Fibroblast of skin of right quadriceps (primary cell): ENCODE data around the gene HSH2D.

ENCODE experiments used
- DNase-seq: peaks from one replicate; pipeline ENCODE4 v3.0.0-alpha.2; 2013

Gene HSH2D

DNA sequence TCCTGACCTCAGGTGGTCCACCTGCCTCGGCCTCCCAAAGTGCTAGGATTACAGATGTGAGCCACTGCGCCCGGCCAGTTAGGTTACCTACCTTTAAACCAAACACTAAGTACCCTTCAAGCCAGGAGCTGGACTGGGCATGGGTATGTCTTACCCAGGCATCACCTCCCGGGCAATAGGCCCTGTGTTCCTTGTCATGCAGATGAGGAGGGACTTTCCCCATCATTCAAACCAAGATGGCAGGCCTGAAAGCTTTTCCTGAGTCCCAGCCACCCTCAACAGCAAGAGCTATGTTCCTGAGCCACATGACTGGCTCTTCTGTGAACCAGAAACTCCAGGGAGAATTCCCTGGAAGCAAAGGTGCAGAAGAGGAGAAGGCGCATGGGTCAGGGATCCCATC, 22.3 kb upstream of the HSH2D start:
- no peak for DNase-seq

GRCh38 chr19:16121967-16122366, 21.5 kb upstream of the HSH2D start:
- no peak for DNase-seq

GRCh38 chr19:16124953-16125352, 18.5 kb upstream of the HSH2D start:
- DNase-seq, result no peak

GRCh38 chr19:16125737-16126495, 17.6 kb upstream of the HSH2D start:
- DNase-seq, result no peak

DNA sequence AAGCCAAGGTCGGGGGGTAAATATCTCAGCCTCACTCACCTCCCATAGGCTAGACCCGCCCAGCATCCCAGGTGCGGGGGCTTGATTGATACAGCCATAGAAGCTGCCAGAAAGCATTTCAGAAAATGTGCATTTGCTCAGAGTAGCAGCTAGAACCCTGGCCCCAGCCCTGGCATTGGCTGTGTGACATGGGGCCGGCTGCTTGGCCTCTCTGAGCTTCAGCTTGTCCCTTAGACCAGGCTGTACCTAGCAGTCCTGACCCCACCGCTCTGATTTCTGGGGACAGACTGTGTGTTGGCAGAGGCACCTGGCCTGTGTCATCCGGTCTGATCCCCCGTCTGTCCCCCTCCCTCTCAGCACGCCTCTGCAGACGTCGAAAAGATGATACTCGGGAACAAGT, 16.4 kb upstream of the HSH2D start:
- no peak for DNase-seq

GRCh38 chr19:16127776-16128371, 15.6 kb upstream of the HSH2D start:
- no peak for DNase-seq

DNA sequence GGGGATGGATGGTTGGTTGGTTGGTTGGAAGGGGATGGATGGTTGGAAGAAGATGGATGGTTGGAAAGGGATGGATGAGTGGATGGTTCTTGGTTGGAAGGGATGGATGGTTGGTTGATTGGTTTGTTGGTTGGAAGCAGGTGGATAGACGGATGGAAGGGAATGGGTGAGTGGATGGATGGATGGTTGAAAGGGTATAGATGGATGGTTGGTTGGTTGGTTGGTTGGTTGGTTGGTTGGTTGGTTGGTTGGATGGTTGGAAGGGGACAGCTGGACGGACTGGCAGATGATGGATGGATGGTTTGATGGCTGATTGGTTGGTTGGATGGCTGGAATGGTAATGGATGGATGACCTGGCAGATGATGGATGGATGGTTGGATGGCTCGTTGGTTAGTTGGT, 11.8 kb upstream of the HSH2D start:
- no peak for DNase-seq

DNA sequence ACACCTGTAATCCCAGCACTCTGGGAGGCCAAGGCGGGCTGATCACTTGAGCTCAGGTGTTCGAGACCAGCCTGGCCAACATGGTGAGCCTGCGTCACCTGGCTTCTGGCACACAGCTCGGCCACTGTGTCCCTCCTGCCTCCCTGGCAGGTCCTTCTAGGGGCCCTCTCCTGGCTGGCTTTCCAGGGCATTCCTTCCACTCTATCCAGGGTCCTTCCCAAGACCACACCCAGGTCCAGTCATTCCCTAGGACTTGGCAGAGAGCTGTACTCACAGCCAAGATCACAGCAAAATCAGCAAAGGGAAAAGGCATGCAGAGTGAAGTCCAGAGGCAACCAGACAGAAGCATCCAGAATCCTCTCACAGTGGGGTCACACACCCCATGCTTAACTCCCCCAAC, 9.7 kb upstream of the HSH2D start:
- no peak for DNase-seq

DNA sequence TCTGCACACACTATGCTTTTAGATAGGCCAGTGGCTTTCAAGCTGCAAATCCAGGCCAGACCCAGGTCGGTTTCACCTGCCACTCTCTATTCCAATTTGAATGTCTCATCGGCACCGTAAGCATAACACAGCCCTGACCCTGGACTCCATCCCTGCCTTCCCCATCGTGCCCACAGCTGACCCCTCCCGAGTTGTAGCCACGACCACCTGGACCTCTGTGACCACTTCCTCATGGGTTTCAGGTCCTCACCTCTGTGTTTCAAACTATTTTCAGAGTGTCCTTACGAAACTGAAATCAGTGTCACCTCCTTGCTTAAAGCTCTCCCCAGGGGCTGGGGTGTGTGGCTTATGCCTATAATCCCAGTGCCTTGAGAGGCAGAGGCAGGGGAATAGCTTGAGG, 9.0 kb upstream of the HSH2D start:
- DNase-seq, result no peak

- DNase-seq, result no peak
These were observed 7.9 kb upstream of the HSH2D start for GRCh38 chr19:16135430-16136127.

DNA sequence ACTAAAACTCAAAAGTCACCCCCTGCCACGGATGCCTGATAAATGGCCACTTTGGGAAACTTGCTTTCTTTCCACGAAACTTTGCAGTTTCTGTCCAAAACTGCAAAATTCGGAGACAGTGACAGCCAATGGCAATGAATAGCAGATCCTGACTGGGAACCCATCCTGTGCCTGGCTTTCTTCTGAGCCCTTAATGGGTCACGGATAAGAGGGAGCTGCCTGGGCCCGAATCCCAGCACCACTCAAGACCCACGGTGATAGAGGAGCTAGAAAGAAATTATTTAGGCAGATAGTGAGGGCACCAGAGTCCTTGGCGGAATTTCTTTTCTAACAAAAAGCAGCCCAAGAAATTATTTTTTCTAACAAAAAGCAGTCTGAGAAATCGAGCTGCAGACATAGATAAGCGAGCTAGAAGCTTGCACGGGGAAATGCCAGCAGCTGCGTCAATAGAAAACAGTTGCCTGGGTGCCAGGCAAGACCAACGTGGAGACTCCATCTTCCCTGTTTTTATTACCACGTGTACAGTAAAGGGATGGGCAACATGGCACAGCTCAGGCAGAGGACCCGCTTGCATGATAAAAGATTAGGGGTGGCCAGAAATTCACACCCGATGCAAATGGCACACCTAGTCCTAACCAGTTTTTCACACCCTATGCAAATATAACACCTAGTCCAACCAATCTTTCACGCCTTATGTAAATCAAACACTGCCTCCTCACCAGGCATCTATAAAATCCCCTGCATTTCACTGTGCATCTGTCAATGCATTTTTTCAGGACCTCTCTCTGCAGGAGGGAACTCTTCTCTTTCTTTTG, 7.1 kb upstream of the HSH2D start:
- DNase-seq, result no peak

GRCh38 chr19:16139752-16140151, 3.7 kb upstream of the HSH2D start:
- DNase-seq, result no peak

DNA sequence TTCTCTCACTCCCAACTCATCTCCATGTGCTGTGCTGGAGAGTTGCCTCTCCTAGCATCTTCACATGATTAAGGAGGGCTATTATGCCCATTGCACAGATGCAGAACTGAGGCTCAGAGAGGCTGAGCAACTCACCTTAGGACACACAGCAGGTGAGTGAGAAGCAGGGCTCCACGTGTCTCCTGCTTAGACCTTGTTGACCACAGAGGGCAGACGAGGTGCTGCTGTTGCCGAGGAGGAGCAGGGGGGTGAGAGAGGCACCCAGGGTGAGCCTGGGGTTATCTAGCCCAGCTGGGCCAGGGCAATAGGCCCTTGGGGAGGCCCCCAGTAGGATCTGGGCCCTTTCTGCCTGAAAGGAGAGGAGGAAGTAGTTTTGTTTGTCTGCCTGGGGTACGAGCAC, 2.4 kb upstream of the HSH2D start:
- no peak for DNase-seq

GRCh38 chr19:16142032-16142580, 1.4 kb upstream of the HSH2D start:
- no peak for DNase-seq

- no peak for DNase-seq
These were observed 714 bp downstream of the HSH2D start for GRCh38 chr19:16144216-16144581.

DNA sequence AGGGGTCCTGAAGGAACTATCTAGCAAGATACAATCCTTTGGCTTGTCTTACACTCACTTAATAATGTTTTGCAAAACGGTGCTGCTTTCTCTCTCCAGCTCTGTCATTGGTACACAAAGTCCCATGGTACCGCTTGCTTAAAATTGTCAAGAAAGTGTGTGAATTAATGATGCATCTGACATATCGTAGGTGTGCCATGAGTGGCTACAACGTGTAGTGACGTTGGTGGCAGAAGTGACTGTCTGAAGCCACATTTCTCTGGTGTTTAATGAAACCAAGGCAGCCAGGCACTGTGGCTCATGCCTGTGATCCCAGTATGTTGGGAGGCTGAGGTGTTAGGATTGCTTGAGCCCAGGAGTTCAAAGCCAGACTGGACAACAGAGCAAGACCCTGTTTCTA, 2.6 kb downstream of the HSH2D start:
- DNase-seq, result no peak

DNA sequence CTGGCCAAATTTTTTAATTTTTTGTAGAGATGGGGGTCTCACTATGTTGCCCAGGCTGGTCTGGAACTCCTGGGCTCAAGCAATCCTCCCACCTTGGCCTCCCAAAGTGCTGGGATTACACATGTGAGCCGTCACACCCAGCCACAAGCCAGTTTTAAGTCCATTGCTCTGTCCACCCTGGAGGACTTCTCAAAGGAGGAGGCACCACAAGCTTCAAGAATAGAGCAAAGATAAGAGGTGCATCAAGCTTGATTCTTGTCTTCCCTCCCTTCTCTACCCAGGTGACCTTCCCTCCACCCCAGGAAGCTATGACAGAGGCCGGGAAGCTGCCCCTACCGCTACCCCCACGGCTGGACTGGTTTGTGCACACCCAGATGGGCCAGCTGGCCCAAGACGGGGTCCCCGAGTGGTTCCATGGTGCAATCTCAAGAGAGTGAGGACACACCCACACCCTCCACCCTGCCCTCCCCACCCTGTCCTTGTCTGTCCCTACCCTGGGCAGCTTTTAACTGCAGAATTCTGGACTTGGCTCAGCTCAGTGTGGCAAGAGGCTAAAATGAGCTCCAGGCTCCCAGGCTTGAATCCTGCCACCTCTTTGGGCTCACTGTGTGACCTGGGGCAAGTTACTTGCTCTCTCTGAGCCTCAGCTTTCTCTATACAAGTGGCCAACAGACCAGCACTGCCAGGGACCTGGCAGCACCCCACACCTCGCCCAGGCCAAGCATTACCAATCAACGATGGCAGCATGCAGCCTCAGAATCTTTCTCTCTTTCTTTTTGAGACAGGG, 5.2 kb downstream of the HSH2D start:
- no peak for DNase-seq

- DNase-seq, result no peak
These were observed 10.3 kb downstream of the HSH2D start for GRCh38 chr19:16153582-16154336.

- DNase-seq, result no peak
These were observed 11.1 kb downstream of the HSH2D start for GRCh38 chr19:16154557-16154956.

DNA sequence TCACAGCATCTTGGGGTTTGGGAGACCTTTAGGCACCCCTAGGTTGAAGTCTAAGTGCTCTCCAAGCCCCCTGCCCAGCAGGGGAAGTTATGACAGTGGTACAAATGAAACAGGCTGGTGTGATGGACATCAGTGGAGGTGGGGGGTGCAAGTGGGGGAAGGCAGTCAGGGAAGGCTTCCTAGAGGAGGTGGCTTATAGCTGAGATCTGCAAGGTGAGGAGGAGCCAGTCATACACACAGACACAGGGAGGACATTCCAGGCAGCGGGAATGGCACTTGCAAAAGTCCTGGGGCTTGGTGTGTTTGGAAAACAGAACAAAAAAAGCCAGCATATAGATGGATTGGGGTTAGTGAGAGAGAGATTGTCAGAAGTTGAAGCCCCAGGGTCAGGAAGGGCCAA, 11.6 kb downstream of the HSH2D start:
- DNase-seq, result no peak

DNA sequence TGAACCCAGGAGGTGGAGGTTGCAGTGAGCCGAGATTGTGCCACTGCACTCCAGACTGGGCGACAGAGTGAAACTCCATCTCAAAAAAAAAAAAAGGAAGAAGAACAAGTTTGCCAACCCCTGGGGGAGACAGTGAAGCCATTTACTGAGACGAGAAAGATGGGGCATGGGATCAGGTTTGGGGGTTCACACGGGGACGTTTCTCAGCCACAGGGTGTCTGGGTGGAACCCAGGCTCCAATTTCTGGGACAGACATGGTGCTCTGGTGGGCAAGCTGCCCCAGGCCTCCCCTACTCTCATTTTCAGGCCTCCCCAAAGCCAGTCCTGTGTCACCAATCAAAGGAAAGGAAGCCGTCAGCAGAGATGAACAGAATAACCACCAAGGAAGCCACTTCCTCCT, 13.4 kb downstream of the HSH2D start:
- no peak for DNase-seq

DNA sequence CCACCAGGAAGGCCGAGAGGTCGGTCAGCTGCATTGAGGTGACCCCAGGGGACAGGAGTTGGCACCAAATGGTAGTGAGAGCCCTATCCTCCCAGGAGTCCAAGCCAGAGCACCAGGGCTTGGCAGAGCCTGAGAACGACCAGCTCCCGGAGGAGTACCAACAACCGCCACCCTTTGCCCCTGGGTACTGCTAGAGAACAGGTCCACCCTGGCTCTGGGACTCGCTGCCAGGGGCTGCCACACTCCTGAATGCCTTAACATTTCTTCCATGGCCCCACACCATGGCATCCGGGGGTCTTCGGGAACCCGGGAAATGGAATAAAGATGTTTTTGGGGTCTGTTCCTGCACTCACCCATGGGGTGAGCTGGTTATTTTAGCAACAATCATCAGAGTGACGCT, 14.1 kb downstream of the HSH2D start:
- DNase-seq, result no peak
